ENCODE results near the gene BCAP29. TPM values are rescaled to one million over a fixed set of nuclear protein-coding genes. Genes with fewer than 3 reads are reported as not detected.

Gene BCAP29
- total and polyA plus RNA-seq, 10 donors = 11.2 to 139 (median 39.0) TPM

DNA sequence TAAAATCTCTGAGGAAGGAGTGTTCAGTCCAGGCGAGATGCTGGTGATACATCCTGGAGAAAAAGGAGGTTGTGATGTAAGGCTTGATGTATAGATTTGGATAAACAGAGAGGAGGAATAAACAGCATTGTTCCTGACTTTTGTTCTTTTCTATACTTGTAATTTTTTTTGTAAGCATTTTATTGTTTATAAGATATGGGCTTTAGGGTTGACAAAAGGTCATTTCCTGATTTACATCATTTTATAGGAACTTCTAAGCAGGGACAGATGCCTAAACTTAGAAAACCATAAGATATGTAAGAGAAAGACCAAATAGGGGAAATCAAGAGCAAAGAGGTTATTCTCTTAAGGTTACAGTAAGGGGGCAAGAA, 63.9 kb downstream of the BCAP29 start:
- Histone ChIP-seq H3K4me1 (peaks cover 0 to 18% (median 11%) of the 10 kb centered on the region in 6 donors), H3K9me3 (no peaks in the 10 kb centered on the region), H3K4me3 (no peak overlapping the region), H3K27ac (no peak overlapping the region), H3K36me3 (no peaks in the 10 kb centered on the region), H3K27me3 (replicated peaks in 1 of 7) (no peaks in the 10 kb centered on the region)
- intact Hi-C loops (cut with DNase I; ENCODE audit: low total_unique reads) = no loop called here
- TF ChIP-seq POLR2AphosphoS5 (IDR thresholded peaks at IDR 0.05) (no peak), POLR2A (IDR thresholded peaks at IDR 0.05) (no peak)
- TF ChIP-seq, protein P1, sequence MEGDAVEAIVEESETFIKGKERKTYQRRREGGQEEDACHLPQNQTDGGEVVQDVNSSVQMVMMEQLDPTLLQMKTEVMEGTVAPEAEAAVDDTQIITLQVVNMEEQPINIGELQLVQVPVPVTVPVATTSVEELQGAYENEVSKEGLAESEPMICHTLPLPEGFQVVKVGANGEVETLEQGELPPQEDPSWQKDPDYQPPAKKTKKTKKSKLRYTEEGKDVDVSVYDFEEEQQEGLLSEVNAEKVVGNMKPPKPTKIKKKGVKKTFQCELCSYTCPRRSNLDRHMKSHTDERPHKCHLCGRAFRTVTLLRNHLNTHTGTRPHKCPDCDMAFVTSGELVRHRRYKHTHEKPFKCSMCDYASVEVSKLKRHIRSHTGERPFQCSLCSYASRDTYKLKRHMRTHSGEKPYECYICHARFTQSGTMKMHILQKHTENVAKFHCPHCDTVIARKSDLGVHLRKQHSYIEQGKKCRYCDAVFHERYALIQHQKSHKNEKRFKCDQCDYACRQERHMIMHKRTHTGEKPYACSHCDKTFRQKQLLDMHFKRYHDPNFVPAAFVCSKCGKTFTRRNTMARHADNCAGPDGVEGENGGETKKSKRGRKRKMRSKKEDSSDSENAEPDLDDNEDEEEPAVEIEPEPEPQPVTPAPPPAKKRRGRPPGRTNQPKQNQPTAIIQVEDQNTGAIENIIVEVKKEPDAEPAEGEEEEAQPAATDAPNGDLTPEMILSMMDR (IDR thresholded peaks at IDR 0.05 in 8 of 11, conservative IDR thresholded peaks at IDR 0.05 in 3 of 11) = no peak
- no peak for DNase-seq
- WGBS, 5 donors = 84 to 90% (median 85%) methylated on average over 1 of the region's 1 CpG

DNA sequence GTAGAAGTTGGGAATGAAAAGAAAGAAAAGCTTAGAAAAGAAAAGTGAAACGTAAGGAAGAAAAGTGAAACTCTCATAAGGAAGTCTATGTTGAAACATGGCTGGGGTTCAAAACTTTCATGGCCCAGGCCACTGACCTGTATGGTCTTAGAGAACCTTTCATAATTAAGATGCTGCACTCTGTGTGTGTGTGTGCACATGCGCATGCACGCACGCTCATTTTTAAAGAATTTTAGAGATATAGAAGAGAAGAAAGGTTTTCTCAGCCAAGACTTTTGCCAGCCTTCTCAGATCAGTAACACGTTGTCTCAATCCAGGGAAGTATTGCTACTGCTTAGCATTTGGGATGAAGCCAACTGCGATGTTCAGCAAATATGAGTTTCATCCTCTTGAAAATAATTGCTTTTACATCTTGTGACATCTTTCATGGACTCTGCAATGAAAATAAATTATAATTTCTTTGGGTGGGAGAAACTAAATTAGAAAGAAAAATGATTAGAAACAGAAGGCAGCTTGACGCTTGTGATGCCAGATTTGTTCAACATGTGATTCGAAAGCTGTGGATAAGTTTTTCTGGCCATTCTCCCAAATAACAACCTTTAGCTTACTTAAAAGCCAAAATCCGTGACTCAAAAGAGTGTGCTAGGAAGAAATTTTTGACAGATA, 64.4 kb downstream of the BCAP29 start:
- no peaks in the 10 kb centered on the region for H3K27me3 ChIP-seq (replicated peaks in 1 of 7)
- H3K4me3 ChIP-seq = no peak overlapping the region
- peak overlapping the region in 1 of 8 donors; percentile 9 for H3K27ac ChIP-seq
- intact Hi-C loops (cut with DNase I; ENCODE audit: low total_unique reads) = no loop called here
- peaks cover 0 to 14% (median 9%) of the 10 kb centered on the region in 6 donors for H3K4me1 ChIP-seq
- H3K9me3 ChIP-seq = no peaks in the 10 kb centered on the region
- TF ChIP-seq POLR2A (IDR thresholded peaks at IDR 0.05) = no peak
- TF ChIP-seq, protein P1 (IDR thresholded peaks at IDR 0.05 in 8 of 11, conservative IDR thresholded peaks at IDR 0.05 in 3 of 11) = no peak
- no peak for TF ChIP-seq POLR2AphosphoS5 (IDR thresholded peaks at IDR 0.05)
- DNase-seq = no peak
- WGBS, 5 donors = 66 to 77% (median 73%) methylated on average over 9 of the region's 9 CpGs
- H3K36me3 ChIP-seq = no peaks in the 10 kb centered on the region

DNA sequence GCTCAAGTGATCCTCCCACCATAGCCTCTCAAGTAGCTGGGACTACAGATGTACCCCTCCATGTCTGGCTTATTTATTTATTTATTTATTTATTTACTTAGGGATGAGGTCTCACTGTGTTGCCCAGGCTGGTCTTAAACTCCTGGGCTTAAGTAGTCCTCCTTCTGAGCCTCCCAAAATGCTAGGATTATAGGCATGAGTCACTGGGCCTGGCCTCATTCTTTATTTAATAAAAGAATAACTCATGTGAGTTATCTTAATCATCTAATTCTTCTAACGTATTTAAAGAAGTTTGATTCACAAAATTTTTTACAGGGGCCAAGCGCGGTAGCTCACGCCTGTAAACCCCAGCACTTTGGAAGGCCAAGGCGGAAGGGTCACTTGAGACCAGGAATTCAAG, 72.6 kb downstream of the BCAP29 start:
- TF ChIP-seq POLR2AphosphoS5 (IDR thresholded peaks at IDR 0.05) (no peak), POLR2A (IDR thresholded peaks at IDR 0.05) (no peak)
- TF ChIP-seq, protein P1 (IDR thresholded peaks at IDR 0.05 in 8 of 11, conservative IDR thresholded peaks at IDR 0.05 in 3 of 11) = no peak
- no peaks in the 10 kb centered on the region for H3K4me1 ChIP-seq
- 94 to 97% (median 96%) methylated on average over 5 of the region's 5 CpGs for WGBS, 5 donors
- no peak overlapping the region for H3K4me3 ChIP-seq
- H3K27me3 ChIP-seq (replicated peaks in 1 of 7) = no peaks in the 10 kb centered on the region
- peaks cover 0 to 5% (median 0%) of the 10 kb centered on the region in 8 donors for H3K9me3 ChIP-seq
- H3K27ac ChIP-seq = no peak overlapping the region
- H3K36me3 ChIP-seq = no peaks in the 10 kb centered on the region
- no peak for DNase-seq
- intact Hi-C loops (cut with DNase I; ENCODE audit: low total_unique reads) = no loop called here

DNA sequence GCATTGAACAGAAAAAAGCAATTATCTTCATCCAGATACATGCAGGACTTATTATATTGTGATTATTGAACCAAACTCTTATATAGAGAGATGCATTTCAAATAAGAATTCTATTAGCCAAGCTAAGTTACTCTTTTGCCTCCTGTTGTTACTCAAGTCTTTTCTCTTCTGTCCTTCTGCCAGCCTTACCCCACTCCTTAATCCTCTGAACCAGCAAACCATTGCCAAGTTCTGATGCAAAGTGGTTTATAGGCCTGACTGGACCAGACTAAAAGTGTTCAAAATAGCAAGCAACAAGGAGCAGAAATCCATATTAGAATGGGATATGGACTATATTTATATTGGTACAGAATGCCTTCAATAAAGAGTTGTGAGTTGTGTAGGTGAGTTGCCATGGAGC, 78.4 kb downstream of the BCAP29 start:
- H3K36me3 ChIP-seq = no peaks in the 10 kb centered on the region
- H3K27ac ChIP-seq = no peak overlapping the region
- peaks cover 0 to 47% (median 32%) of the 10 kb centered on the region in 7 donors for H3K27me3 ChIP-seq (replicated peaks in 1 of 7)
- TF ChIP-seq POLR2A (IDR thresholded peaks at IDR 0.05) = no peak
- TF ChIP-seq POLR2AphosphoS5 (IDR thresholded peaks at IDR 0.05) = no peak
- TF ChIP-seq, protein P1 (IDR thresholded peaks at IDR 0.05 in 8 of 11, conservative IDR thresholded peaks at IDR 0.05 in 3 of 11) = no peak
- peaks cover 7 to 30% (median 25%) of the 10 kb centered on the region in 6 donors for H3K4me1 ChIP-seq
- H3K4me3 ChIP-seq = no peak overlapping the region
- no peak for DNase-seq
- no peaks in the 10 kb centered on the region for H3K9me3 ChIP-seq
- intact Hi-C loops (cut with DNase I; ENCODE audit: low total_unique reads) = no loop called here

Measured in spleen (tissue), 11 donors.